Measurements from ENCODE around the gene ZDHHC14. TPM values are rescaled to one million over a fixed set of nuclear protein-coding genes. Genes with fewer than 3 reads are reported as not detected.

ZDHHC14 gene
- total RNA-seq, 2 donors from 2014 or later, result 2.1 to 2.2 TPM

DNA sequence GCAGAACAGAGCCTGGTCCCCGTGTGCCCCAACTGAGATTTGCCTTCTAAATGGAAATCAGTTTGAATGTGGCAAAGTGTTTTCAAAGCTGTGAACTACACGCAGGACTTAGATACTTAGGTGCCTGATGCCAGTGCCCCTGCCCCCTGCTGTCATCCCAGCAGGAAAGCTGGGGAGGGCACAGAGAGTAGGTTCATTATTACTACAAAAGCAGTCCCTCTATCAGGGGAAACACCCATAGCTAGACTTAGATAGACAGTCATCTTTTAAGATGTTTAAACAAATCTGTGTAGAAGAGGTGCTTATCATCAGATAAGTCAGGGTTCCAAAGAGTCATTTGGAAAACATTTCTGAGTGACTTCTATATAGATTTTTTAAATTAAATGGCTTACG lies 287.0 kb downstream of the ZDHHC14 start:
- Mint-ChIP-seq H3K4me3 (no peak overlapping the region), H3K27me3 (peaks cover 3% of the 10 kb centered on the region), H3K36me3 (ENCODE audit: low read depth) (no peaks in the 10 kb centered on the region), H3K4me1 (peaks cover 5% of the 10 kb centered on the region), H3K27ac (peak overlapping the region; percentile 60), H3K9me3 (no peaks in the 10 kb centered on the region)
- peak; percentile 89 for ATAC-seq (replicated peaks)

- peaks cover 3% of the 10 kb centered on the region for H3K27me3 Mint-ChIP-seq
- H3K4me1 Mint-ChIP-seq, result peaks cover 5% of the 10 kb centered on the region
- ATAC-seq (replicated peaks), result no peak
- H3K4me3 Mint-ChIP-seq, result no peak overlapping the region
- H3K27ac Mint-ChIP-seq, result no peak overlapping the region
- H3K36me3 Mint-ChIP-seq (ENCODE audit: low read depth), result no peaks in the 10 kb centered on the region
- H3K9me3 Mint-ChIP-seq, result no peaks in the 10 kb centered on the region
These were observed 287.7 kb downstream of the ZDHHC14 start for GRCh38 chr6:157668713-157669112.

GRCh38 chr6:157669323-157669722 lies 288.3 kb downstream of the ZDHHC14 start:
- H3K4me1 Mint-ChIP-seq, result peaks cover 5% of the 10 kb centered on the region
- ATAC-seq (replicated peaks), result no peak
- no peaks in the 10 kb centered on the region for H3K36me3 Mint-ChIP-seq (ENCODE audit: low read depth)
- no peak overlapping the region for H3K4me3 Mint-ChIP-seq
- peaks cover 3% of the 10 kb centered on the region for H3K27me3 Mint-ChIP-seq
- no peak overlapping the region for H3K27ac Mint-ChIP-seq
- H3K9me3 Mint-ChIP-seq, result no peaks in the 10 kb centered on the region

DNA sequence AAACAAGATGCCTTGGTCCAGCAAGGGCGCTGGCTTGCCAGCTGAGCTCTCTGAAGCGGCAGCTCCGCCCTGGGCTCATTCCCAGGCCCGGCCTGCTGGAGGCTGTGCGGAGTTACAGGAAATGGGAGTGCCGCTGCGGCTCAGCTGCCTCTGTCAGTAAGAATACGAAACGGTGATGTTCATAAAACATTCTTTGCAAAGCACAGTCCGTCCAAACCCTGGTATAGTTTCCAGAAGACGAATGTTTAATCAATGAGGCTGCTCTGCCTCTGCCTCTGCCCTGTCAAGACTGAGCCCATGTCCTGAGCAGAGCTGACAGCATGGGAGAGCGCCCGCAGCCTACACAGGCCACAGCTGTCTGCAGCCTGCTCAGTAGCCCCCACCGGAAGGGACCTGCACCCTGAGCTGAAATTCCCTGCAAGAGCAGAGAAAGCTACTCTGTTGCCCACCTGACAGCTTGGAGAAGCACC lies 288.8 kb downstream of the ZDHHC14 start:
- H3K36me3 Mint-ChIP-seq (ENCODE audit: low read depth), result no peaks in the 10 kb centered on the region
- ATAC-seq (replicated peaks), result no peak
- peaks cover 3% of the 10 kb centered on the region for H3K27me3 Mint-ChIP-seq
- H3K9me3 Mint-ChIP-seq, result no peaks in the 10 kb centered on the region
- H3K4me3 Mint-ChIP-seq, result no peak overlapping the region
- no peak overlapping the region for H3K27ac Mint-ChIP-seq
- H3K4me1 Mint-ChIP-seq, result peaks cover 5% of the 10 kb centered on the region

GRCh38 chr6:157670466-157671186 lies 289.6 kb downstream of the ZDHHC14 start:
- H3K36me3 Mint-ChIP-seq (ENCODE audit: low read depth), result no peaks in the 10 kb centered on the region
- H3K27me3 Mint-ChIP-seq, result peaks cover 3% of the 10 kb centered on the region
- no peaks in the 10 kb centered on the region for H3K9me3 Mint-ChIP-seq
- H3K4me1 Mint-ChIP-seq, result peaks cover 5% of the 10 kb centered on the region
- ATAC-seq (replicated peaks), result no peak
- no peak overlapping the region for H3K27ac Mint-ChIP-seq
- no peak overlapping the region for H3K4me3 Mint-ChIP-seq

- ATAC-seq (replicated peaks), result no peak
- Mint-ChIP-seq H3K36me3 (ENCODE audit: low read depth) (no peaks in the 10 kb centered on the region), H3K9me3 (no peaks in the 10 kb centered on the region), H3K27ac (no peak overlapping the region), H3K4me1 (no peaks in the 10 kb centered on the region), H3K4me3 (no peak overlapping the region), H3K27me3 (no peaks in the 10 kb centered on the region)
These were observed 291.9 kb downstream of the ZDHHC14 start for GRCh38 chr6:157672726-157673412.

GRCh38 chr6:157673596-157673995 lies 292.6 kb downstream of the ZDHHC14 start:
- ATAC-seq (replicated peaks), result no peak
- no peaks in the 10 kb centered on the region for H3K4me1 Mint-ChIP-seq
- H3K9me3 Mint-ChIP-seq, result no peaks in the 10 kb centered on the region
- no peak overlapping the region for H3K4me3 Mint-ChIP-seq
- H3K27ac Mint-ChIP-seq, result no peak overlapping the region
- H3K36me3 Mint-ChIP-seq (ENCODE audit: low read depth), result no peaks in the 10 kb centered on the region
- H3K27me3 Mint-ChIP-seq, result no peaks in the 10 kb centered on the region

DNA sequence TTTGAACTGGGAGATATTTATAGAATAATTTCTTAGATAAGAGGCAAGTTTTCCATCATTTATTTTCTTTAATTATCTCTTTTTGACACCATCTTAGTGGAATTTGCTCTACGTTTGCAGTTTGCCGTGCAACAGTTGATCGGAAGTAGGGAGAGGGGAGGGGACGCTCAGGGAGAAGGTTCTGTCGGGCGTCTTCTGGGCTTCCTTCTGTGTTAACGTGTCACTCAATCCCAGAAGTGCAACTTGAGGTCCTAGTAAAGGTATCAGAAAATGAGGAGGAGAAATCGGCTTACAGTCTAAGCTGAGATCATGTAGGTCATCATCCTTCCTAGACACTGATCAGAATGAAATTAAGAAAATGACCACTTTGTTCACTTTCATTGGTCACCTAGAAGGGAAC lies 293.1 kb downstream of the ZDHHC14 start:
- Mint-ChIP-seq H3K4me1 (no peaks in the 10 kb centered on the region), H3K27me3 (no peaks in the 10 kb centered on the region), H3K4me3 (no peak overlapping the region), H3K9me3 (no peaks in the 10 kb centered on the region), H3K36me3 (ENCODE audit: low read depth) (no peaks in the 10 kb centered on the region), H3K27ac (no peak overlapping the region)
- no peak for ATAC-seq (replicated peaks)

DNA sequence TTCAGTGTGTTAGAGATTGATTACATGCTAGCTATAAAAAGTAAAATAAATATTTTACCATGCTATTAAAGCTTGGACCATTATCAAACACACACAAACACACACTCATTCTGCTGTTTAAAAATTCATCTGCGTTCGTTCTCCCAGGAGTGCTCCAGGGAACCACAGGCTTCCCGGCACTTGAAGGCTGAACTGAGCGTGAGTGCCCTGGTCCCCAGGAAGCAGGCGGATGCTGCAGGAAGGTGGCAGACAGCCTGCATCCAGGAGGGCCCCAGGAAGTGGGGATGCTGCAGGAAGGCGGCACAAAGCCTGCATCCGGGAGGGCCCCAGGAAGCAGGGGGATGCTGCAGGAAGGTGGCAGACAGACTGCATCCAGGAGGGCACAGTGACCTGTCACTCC lies 294.8 kb downstream of the ZDHHC14 start:
- H3K4me1 Mint-ChIP-seq, result no peaks in the 10 kb centered on the region
- no peak overlapping the region for H3K27ac Mint-ChIP-seq
- no peak overlapping the region for H3K4me3 Mint-ChIP-seq
- no peaks in the 10 kb centered on the region for H3K36me3 Mint-ChIP-seq (ENCODE audit: low read depth)
- no peaks in the 10 kb centered on the region for H3K9me3 Mint-ChIP-seq
- no peak for ATAC-seq (replicated peaks)
- no peaks in the 10 kb centered on the region for H3K27me3 Mint-ChIP-seq

DNA sequence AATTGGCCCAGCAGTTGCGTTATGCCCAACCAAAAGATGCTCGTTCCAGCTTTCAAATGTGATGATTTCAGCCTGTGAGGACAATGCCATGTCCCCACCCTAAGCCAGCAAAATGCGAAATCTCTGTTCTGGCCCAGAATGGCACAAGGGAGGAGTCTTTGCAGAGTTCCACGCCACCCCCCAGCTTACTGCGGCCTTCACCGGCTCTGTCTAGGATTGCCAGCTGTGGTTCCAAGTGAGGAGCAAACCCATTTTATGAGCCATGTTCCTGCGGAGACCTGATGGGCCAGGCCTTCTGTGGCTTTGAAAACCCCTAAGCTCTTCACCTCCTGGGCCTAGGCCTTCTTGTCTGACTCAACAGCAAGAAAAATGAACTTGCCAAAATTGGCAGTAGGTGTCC lies 295.3 kb downstream of the ZDHHC14 start:
- Mint-ChIP-seq H3K36me3 (ENCODE audit: low read depth) (no peaks in the 10 kb centered on the region), H3K4me3 (no peak overlapping the region), H3K9me3 (no peaks in the 10 kb centered on the region), H3K27me3 (no peaks in the 10 kb centered on the region), H3K4me1 (no peaks in the 10 kb centered on the region), H3K27ac (no peak overlapping the region)
- ATAC-seq (replicated peaks), result no peak

DNA sequence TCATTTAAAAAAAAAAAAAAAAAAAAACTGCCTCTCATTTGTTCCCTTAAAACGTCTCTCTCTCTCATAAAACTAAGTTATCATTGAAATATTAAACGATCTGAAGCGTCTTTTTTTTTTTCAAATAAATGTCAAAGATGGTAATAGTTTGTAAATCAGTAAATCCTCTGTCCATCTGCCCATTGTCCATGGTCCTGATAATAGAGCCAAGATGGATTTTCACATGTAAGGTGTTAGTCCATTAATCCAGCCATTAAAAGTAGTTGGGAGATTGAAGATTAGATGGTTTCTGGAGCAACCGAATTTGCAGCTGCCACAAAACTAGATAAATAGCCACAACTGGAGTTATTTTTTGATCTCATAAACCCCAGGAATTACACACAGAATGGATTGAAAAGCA lies 296.2 kb downstream of the ZDHHC14 start:
- Mint-ChIP-seq H3K27ac (no peak overlapping the region), H3K4me1 (no peaks in the 10 kb centered on the region), H3K4me3 (no peak overlapping the region), H3K27me3 (no peaks in the 10 kb centered on the region), H3K36me3 (ENCODE audit: low read depth) (no peaks in the 10 kb centered on the region), H3K9me3 (no peaks in the 10 kb centered on the region)
- no peak for ATAC-seq (replicated peaks)

DNA sequence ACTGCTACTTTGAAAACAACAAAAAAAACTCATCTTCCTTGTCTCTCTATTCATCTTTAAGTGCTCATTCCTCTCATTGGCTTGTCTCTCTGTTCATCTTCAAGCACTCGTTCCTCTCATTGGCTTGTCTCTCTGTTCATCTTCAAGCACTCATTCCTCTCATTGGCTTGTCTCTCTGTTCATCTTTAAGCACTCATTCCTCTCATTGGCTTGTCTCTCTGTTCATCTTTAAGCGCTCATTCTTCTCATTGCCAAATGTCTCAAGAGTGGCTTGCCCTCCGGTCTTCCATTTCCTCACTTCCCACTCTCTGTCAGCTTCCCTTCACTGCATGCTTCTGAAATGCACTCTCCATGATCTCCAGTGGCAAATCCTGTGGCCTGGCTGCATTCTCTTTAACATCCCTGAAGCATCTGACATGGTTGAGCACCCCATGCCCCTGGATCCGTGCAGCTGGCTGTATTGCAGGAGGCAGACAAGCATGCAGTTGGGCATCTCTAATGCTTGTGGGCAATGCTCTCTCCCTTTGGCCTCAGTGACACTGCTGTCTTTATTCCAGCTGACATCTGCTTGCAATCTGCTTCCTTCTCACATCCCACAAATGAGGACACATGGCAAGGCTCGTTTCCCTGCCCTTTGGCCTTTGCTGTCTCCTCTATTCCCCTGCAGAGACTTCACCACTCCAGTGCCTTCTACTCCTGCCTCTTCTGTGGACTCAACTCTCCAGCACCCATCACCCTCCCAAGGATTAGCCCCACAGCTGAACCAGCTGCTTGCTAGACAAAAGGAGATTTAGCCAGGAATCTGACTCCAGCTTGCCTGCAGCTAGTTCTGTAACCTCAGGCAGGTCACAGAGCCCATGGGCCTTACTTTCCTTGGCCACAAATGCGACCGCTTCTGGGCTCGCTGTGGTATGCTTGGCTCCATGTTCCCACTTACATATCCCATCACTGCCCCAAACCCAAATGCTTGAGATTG lies 298.9 kb downstream of the ZDHHC14 start:
- no peaks in the 10 kb centered on the region for H3K36me3 Mint-ChIP-seq (ENCODE audit: low read depth)
- no peak for ATAC-seq (replicated peaks)
- H3K27ac Mint-ChIP-seq, result no peak overlapping the region
- no peaks in the 10 kb centered on the region for H3K4me1 Mint-ChIP-seq
- H3K27me3 Mint-ChIP-seq, result no peaks in the 10 kb centered on the region
- no peak overlapping the region for H3K4me3 Mint-ChIP-seq
- H3K9me3 Mint-ChIP-seq, result no peaks in the 10 kb centered on the region

GRCh38 chr6:157681041-157681650 lies 300.2 kb downstream of the ZDHHC14 start:
- ATAC-seq (replicated peaks), result no peak
- Mint-ChIP-seq H3K4me1 (no peaks in the 10 kb centered on the region), H3K27me3 (no peaks in the 10 kb centered on the region), H3K9me3 (no peaks in the 10 kb centered on the region), H3K27ac (no peak overlapping the region), H3K36me3 (ENCODE audit: low read depth) (no peaks in the 10 kb centered on the region), H3K4me3 (no peak overlapping the region)

GRCh38 chr6:157682856-157683481 lies 302.0 kb downstream of the ZDHHC14 start:
- no peaks in the 10 kb centered on the region for H3K27me3 Mint-ChIP-seq
- no peaks in the 10 kb centered on the region for H3K36me3 Mint-ChIP-seq (ENCODE audit: low read depth)
- H3K27ac Mint-ChIP-seq, result no peak overlapping the region
- H3K9me3 Mint-ChIP-seq, result no peaks in the 10 kb centered on the region
- no peak for ATAC-seq (replicated peaks)
- H3K4me3 Mint-ChIP-seq, result no peak overlapping the region
- no peaks in the 10 kb centered on the region for H3K4me1 Mint-ChIP-seq

Measured in activated T-helper 17 cell treated with anti-CD3 and anti-CD28 coated beads, Interleukin-2, amount 50 U/mL, for 72 hours (primary cell).